Right renal pelvis (tissue), 4 donors: ENCODE data around the gene PARD6B. TPM values are rescaled to one million over a fixed set of nuclear protein-coding genes. Genes with fewer than 3 reads are reported as not detected.
"Not testable (repeated sequence)": the region's sequence is repeated elsewhere in the genome, so short reads cannot be mapped to it uniquely, and the experiment has no call there.

ENCODE experiments used
- DNase-seq, 4 donors: peaks; one replicate each; pipeline ENCODE4 v3.0.0-alpha.2; 2013; ENCODE audit warnings: low read depth in 4 of 4, low spot score in 3 of 4, missing footprints in 1 of 4
- polyA plus RNA-seq, 4 donors: library from polyadenylated mRNA; unstranded; fragments of 120-200 nt; gene quantifications; one replicate each; pipeline ENCODE4 v1.2.1, GENCODE V29; 2013; ENCODE audit not compliant: insufficient read length in 4 of 4

The PARD6B gene
- polyA plus RNA-seq, 4 donors = 18.7 to 29.7 (median 23.5) TPM

- DNase-seq = no peak
These were observed 12.9 kb downstream of the PARD6B start for GRCh38 chr20:50744143-50744792.

GRCh38 chr20:50745634-50746137 lies 14.3 kb downstream of the PARD6B start:
- no peak for DNase-seq

GRCh38 chr20:50746138-50746940 lies 15.0 kb downstream of the PARD6B start:
- DNase-seq = no peak

- no peak for DNase-seq
These were observed 15.9 kb downstream of the PARD6B start for GRCh38 chr20:50747275-50747674.

GRCh38 chr20:50750145-50750671 lies 18.8 kb downstream of the PARD6B start:
- DNase-seq = no peak

GRCh38 chr20:50753152-50753551 lies 21.8 kb downstream of the PARD6B start:
- DNase-seq = no peak

- DNase-seq = no peak
These were observed 23.0 kb downstream of the PARD6B start for GRCh38 chr20:50754420-50754819.

- DNase-seq = no peak
These were observed 25.1 kb downstream of the PARD6B start for GRCh38 chr20:50756447-50756846.

- DNase-seq = no peak
These were observed 27.1 kb downstream of the PARD6B start for GRCh38 chr20:50758469-50758868.

- no peak for DNase-seq
These were observed 27.6 kb downstream of the PARD6B start for GRCh38 chr20:50758992-50759391.

- DNase-seq = no peak
These were observed 28.3 kb downstream of the PARD6B start for GRCh38 chr20:50759678-50760077.

GRCh38 chr20:50762045-50762422 lies 30.7 kb downstream of the PARD6B start:
- DNase-seq = no peak

GRCh38 chr20:50762435-50763220 lies 31.2 kb downstream of the PARD6B start:
- no peak for DNase-seq

- DNase-seq = not testable (repeated sequence)
These were observed 32.4 kb downstream of the PARD6B start for GRCh38 chr20:50763550-50764458.

GRCh38 chr20:50765251-50765650 lies 33.9 kb downstream of the PARD6B start:
- DNase-seq = not testable (repeated sequence)

GRCh38 chr20:50765674-50766073 lies 34.3 kb downstream of the PARD6B start:
- DNase-seq = no peak

GRCh38 chr20:50766955-50767809 lies 35.8 kb downstream of the PARD6B start:
- DNase-seq = not testable (repeated sequence)

- DNase-seq = not testable (repeated sequence)
These were observed 37.6 kb downstream of the PARD6B start for GRCh38 chr20:50768991-50769390.

- not testable (repeated sequence) for DNase-seq
These were observed 38.2 kb downstream of the PARD6B start for GRCh38 chr20:50769551-50770085.
